ENCODE results near the gene MED16. TPM values are rescaled to one million over a fixed set of nuclear protein-coding genes. Genes with fewer than 3 reads are reported as not detected.
"Not testable (repeated sequence)": the region's sequence is repeated elsewhere in the genome, so short reads cannot be mapped to it uniquely, and the experiment has no call there.

Gene MED16
- total RNA-seq, 1 donor from 2014 or later, result 46.1 TPM

- H3K27ac ChIP-seq, result no peak overlapping the region
- ATAC-seq (peak in 1 of 2 donors; percentile 5), DNase-seq (no peak)
- H3K36me3 ChIP-seq, result no peaks in the 10 kb centered on the region
- TF ChIP-seq, protein P1, sequence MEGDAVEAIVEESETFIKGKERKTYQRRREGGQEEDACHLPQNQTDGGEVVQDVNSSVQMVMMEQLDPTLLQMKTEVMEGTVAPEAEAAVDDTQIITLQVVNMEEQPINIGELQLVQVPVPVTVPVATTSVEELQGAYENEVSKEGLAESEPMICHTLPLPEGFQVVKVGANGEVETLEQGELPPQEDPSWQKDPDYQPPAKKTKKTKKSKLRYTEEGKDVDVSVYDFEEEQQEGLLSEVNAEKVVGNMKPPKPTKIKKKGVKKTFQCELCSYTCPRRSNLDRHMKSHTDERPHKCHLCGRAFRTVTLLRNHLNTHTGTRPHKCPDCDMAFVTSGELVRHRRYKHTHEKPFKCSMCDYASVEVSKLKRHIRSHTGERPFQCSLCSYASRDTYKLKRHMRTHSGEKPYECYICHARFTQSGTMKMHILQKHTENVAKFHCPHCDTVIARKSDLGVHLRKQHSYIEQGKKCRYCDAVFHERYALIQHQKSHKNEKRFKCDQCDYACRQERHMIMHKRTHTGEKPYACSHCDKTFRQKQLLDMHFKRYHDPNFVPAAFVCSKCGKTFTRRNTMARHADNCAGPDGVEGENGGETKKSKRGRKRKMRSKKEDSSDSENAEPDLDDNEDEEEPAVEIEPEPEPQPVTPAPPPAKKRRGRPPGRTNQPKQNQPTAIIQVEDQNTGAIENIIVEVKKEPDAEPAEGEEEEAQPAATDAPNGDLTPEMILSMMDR (IDR thresholded peaks at IDR 0.05), result no peak
- intact Hi-C loops (cut with DNase I), result no loop called here
- H3K4me3 ChIP-seq, result peak overlapping the region; percentile 39
- no peaks in the 10 kb centered on the region for H3K9me3 ChIP-seq
- H3K27me3 ChIP-seq (ENCODE audit: low read depth), result peaks cover 32% of the 10 kb centered on the region
- peaks cover 15% of the 10 kb centered on the region for H3K4me1 ChIP-seq
These were observed 71.7 kb downstream of the MED16 start for GRCh38 chr19:821231-821824.

GRCh38 chr19:820212-820611 is 72.8 kb downstream of the MED16 start:
- DNase-seq; H3K36me3 ChIP-seq; H3K4me3 ChIP-seq; H3K9me3 ChIP-seq; intact Hi-C loops (cut with DNase I); H3K27ac ChIP-seq; ATAC-seq: not testable (repeated sequence)
- H3K4me1 ChIP-seq, result peaks cover 15% of the 10 kb centered on the region
- H3K27me3 ChIP-seq (ENCODE audit: low read depth), result peaks cover 32% of the 10 kb centered on the region

Other genes with a start within 250 kb of the MED16 start
- gene RNF126, start 230.0 kb downstream of the MED16 start, total RNA-seq, result 27.0 TPM
- gene FSTL3, start 216.8 kb downstream of the MED16 start, total RNA-seq, result 48.0 TPM
- not detected for gene PRSS57, start 197.7 kb downstream of the MED16 start, total RNA-seq
- 37.0 TPM for gene PALM, start 184.3 kb downstream of the MED16 start, total RNA-seq
- 8.9 TPM for gene MISP, start 142.1 kb downstream of the MED16 start, total RNA-seq
- 254 TPM for gene PTBP1, start 95.7 kb downstream of the MED16 start, total RNA-seq
- gene PLPPR3, start 71.2 kb downstream of the MED16 start, total RNA-seq, result 2.1 TPM
- 1.7 TPM for gene AZU1, start 65.3 kb downstream of the MED16 start, total RNA-seq
- gene PRTN3, start 52.2 kb downstream of the MED16 start, total RNA-seq, result not detected
- gene ELANE, start 40.9 kb downstream of the MED16 start, total RNA-seq, result 0.97 TPM
- 282 TPM for gene CFD, start 33.5 kb downstream of the MED16 start, total RNA-seq
- gene RNU6-9, start 297 bp upstream of the MED16 start, total RNA-seq, result not detected
- gene R3HDM4, start 20.0 kb upstream of the MED16 start, total RNA-seq, result 46.0 TPM
- not detected for gene KISS1R, start 24.1 kb upstream of the MED16 start, total RNA-seq
- 16.9 TPM for gene ARID3A, start 32.8 kb upstream of the MED16 start, total RNA-seq
- gene WDR18, start 91.2 kb upstream of the MED16 start, total RNA-seq, result 29.2 TPM
- gene GRIN3B, start 107.2 kb upstream of the MED16 start, total RNA-seq, result 3.0 TPM
- 159 TPM for gene TMEM259, start 127.9 kb upstream of the MED16 start, total RNA-seq
- not detected for gene RNU6-2, start 128.3 kb upstream of the MED16 start, total RNA-seq
- 158 TPM for gene CNN2, start 133.4 kb upstream of the MED16 start, total RNA-seq
- gene ABCA7, start 146.9 kb upstream of the MED16 start, total RNA-seq, result 53.3 TPM
- 83.5 TPM for gene ARHGAP45, start 174.0 kb upstream of the MED16 start, total RNA-seq
- gene POLR2E, start 202.2 kb upstream of the MED16 start, total RNA-seq, result 158 TPM
- 378 TPM for gene GPX4, start 210.8 kb upstream of the MED16 start, total RNA-seq